Thyroid gland (tissue), 4 donors: ENCODE results near the gene IBSP. TPM values are rescaled to one million over a fixed set of nuclear protein-coding genes. Genes with fewer than 3 reads are reported as not detected.

Experiments
- DNase-seq, 2 donors: peaks; one replicate each; pipeline ENCODE4 v3.0.0-alpha.2; 2019
- H3K27ac ChIP-seq, 3 donors: fragments of 200-600 bp; sonication (generic); 1 replicate in 2 of 3; 2 replicates in 1 of 3; pipeline ENCODE4 v1.5.1; 2016 to 2019; ENCODE audit warnings: mild to moderate bottlenecking in 1 of 3, moderate library complexity in 1 of 3
- H3K27me3 ChIP-seq: fragments of 200-600 bp; sonication (generic); one replicate; pipeline ENCODE4 v1.5.1; 2019
- H3K36me3 ChIP-seq, 2 donors: fragments of 200-600 bp; sonication (generic); one replicate each; pipeline ENCODE4 v1.5.1; 2016 to 2019
- H3K4me1 ChIP-seq, 2 donors: fragments of 200-600 bp; sonication (generic); one replicate each; pipeline ENCODE4 v1.5.1; 2017 to 2019
- H3K4me3 ChIP-seq, 3 donors: fragments of 200-600 bp; sonication (generic); replicated peaks in 1 of 3; 1 replicate in 2 of 3; 2 replicates in 1 of 3; pipeline ENCODE4 v1.5.1; 2016; ENCODE audit warnings: mild to moderate bottlenecking in 1 of 3
- H3K9me3 ChIP-seq: fragments of 200-600 bp; sonication (generic); one replicate; pipeline ENCODE4 v1.5.1; 2017
- POLR2A ChIP-seq, 2 donors: fragments of 450-650 bp; IDR thresholded peaks; one replicate each; pipeline ENCODE4 v1.6.1; 2017; ENCODE audit warnings: antibody characterized with exemption in 2 of 2, mild to moderate bottlenecking in 2 of 2, moderate library complexity in 1 of 2
- WGBS, 2 donors: methylation state at CpG; one replicate each; pipeline ENCODE4 v1.1.5; 2017; 5-methylcytosine and 5-hydroxymethylcytosine counted together
- intact Hi-C: fragments of 100-400 bp; cut with DNase I; formaldehyde crosslinking; loops from one replicate; pipeline ENCODE4 v1.15.1; 2023
- total RNA-seq, 4 donors: library from RNA; depleted of rRNA; stranded (reverse); fragments of >200 nt; gene quantifications; one replicate each; pipeline ENCODE4 v1.2.3, GENCODE V29; 2016
- TF ChIP-seq, protein P1 (sequence below), 6 experiments: fragments of 200-600 bp in 3 of 6; fragments of 450-650 bp in 3 of 6; sonication (generic) in 3 of 6; IDR thresholded peaks; one replicate each; pipeline ENCODE4 v1.5.1; 2016 to 2019; ENCODE audit warnings: antibody characterized with exemption in 6 of 6, mild to moderate bottlenecking in 2 of 6, inconsistent platforms in 1 of 6, moderate library complexity in 1 of 6

IBSP gene
- total RNA-seq, 4 donors from 2014 or later, result not detected

DNA sequence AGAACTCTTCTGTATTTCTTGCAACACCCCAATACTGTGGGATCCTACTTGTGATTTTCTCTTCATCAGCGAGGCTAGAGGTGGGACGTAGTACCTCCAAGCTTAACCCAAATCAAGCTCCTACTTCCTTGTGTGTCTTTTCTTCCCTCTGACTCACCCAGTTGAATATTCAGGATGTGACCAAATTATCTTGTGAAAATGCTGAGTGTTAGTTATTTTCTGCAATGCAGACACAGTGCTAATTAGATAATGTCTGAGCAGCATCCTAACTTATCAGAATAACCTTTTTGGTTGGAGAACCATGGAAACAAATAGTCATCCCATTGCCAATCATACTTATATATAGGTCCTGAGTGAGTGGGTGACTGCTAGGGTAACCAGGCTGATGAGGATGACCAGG lies 35.8 kb downstream of the IBSP start:
- Histone ChIP-seq H3K4me3 (no peak overlapping the region), H3K27ac (no peak overlapping the region), H3K27me3 (no peaks in the 10 kb centered on the region), H3K9me3 (no peaks in the 10 kb centered on the region), H3K36me3 (no peaks in the 10 kb centered on the region), H3K4me1 (no peaks in the 10 kb centered on the region)
- 90 to 91% methylated on average over 2 of the region's 2 CpGs for WGBS, 2 donors
- intact Hi-C loops, result no loop called here
- TF ChIP-seq POLR2A (IDR thresholded peaks at IDR 0.05), result no peak
- TF ChIP-seq, protein P1, sequence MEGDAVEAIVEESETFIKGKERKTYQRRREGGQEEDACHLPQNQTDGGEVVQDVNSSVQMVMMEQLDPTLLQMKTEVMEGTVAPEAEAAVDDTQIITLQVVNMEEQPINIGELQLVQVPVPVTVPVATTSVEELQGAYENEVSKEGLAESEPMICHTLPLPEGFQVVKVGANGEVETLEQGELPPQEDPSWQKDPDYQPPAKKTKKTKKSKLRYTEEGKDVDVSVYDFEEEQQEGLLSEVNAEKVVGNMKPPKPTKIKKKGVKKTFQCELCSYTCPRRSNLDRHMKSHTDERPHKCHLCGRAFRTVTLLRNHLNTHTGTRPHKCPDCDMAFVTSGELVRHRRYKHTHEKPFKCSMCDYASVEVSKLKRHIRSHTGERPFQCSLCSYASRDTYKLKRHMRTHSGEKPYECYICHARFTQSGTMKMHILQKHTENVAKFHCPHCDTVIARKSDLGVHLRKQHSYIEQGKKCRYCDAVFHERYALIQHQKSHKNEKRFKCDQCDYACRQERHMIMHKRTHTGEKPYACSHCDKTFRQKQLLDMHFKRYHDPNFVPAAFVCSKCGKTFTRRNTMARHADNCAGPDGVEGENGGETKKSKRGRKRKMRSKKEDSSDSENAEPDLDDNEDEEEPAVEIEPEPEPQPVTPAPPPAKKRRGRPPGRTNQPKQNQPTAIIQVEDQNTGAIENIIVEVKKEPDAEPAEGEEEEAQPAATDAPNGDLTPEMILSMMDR (IDR thresholded peaks at IDR 0.05), result no peak
- DNase-seq, result no peak

DNA sequence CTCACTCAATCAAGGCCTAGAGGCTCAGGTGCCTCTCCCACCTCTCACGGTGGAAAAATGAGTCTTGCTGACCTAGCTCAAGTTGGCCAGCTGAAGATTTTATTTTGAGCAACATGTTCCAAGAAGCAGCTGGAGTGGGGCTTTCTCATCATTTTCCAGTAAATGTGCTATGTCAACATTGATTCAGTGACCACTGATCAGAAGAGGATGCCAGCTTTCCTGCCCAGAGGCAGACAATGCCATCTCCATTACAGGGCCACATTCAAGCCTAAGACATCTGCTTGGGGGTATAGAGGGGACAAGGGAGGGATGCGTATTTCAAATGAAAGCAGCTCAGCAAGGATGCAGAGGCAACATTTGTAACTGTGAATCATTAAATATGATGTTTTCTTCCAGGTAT lies 36.4 kb downstream of the IBSP start:
- Histone ChIP-seq H3K36me3 (no peaks in the 10 kb centered on the region), H3K27ac (no peak overlapping the region), H3K4me1 (no peaks in the 10 kb centered on the region), H3K27me3 (no peaks in the 10 kb centered on the region), H3K4me3 (no peak overlapping the region), H3K9me3 (no peaks in the 10 kb centered on the region)
- intact Hi-C loops, result no loop called here
- 96 to 100% methylated on average over 1 to 2 of the region's 2 CpGs for WGBS, 2 donors
- no peak for TF ChIP-seq POLR2A (IDR thresholded peaks at IDR 0.05)
- TF ChIP-seq, protein P1 (IDR thresholded peaks at IDR 0.05), result no peak
- DNase-seq, result no peak

DNA sequence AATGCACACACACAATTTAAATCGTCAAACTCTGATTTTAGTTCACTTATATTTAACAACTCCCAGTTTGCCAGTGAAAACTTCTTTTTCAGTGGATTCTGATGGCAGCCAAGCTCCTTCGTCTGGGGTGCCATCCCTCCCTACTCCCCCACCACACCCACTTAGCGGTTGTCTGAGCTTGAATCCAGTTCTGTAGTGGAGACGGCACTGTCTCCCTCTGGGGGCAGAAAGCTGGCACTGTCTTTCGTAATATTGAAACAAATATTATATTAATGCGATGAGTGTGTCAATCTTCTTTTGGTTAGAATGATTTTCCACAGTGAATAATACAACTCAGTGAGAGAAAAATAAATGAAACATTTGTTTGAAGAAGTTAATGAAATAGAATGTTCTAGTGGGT lies 38.9 kb downstream of the IBSP start:
- Histone ChIP-seq H3K27ac (no peak overlapping the region), H3K9me3 (no peaks in the 10 kb centered on the region), H3K4me1 (no peaks in the 10 kb centered on the region), H3K36me3 (no peaks in the 10 kb centered on the region), H3K4me3 (no peak overlapping the region), H3K27me3 (no peaks in the 10 kb centered on the region)
- 75 to 83% methylated on average over 6 of the region's 6 CpGs for WGBS, 2 donors
- intact Hi-C loops, result no loop called here
- no peak for DNase-seq
- no peak for TF ChIP-seq POLR2A (IDR thresholded peaks at IDR 0.05)
- TF ChIP-seq, protein P1 (IDR thresholded peaks at IDR 0.05), result no peak

DNA sequence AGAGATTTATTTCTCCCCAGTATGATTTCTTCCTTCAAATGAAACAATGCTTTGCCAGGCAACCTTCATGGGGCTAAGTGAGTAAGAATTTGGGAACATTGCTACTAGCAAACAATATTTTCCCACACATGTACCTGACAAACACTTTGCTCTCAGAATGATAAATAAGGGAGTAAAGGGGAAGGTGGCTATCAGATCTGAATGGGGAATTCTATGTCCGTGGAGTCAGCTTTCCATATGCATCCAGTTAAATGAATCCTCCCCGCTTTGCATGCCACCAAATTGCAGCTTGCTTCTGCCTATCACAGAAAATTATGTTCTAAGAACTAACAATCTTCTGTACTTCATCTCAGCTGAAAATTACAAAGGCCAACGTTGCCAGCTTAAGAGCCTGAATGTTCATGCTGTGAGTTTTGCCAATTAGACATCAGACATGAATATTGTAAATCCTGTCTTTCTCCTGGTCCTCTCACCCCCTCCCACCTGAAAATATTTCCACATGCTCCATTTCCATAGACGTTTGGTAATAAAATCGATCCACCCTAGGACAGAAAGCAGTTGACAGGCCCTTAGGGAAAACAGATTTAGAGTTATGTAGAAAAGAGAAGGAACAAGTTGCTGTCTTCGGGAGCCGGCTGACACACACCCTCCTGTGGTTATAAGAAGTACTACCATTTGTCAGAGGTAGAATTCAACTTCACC lies 39.7 kb downstream of the IBSP start:
- Histone ChIP-seq H3K27ac (no peak overlapping the region), H3K27me3 (no peaks in the 10 kb centered on the region), H3K9me3 (no peaks in the 10 kb centered on the region), H3K36me3 (no peaks in the 10 kb centered on the region), H3K4me3 (no peak overlapping the region), H3K4me1 (no peaks in the 10 kb centered on the region)
- 30 to 31% methylated on average over 7 of the region's 7 CpGs for WGBS, 2 donors
- peak; percentile 9 to 28 for DNase-seq
- no peak for TF ChIP-seq POLR2A (IDR thresholded peaks at IDR 0.05)
- TF ChIP-seq, protein P1 (IDR thresholded peaks at IDR 0.05), result peak in 5 of 6 experiments; percentile 38 to 76 (median 53)
- intact Hi-C loops, result no loop called here

DNA sequence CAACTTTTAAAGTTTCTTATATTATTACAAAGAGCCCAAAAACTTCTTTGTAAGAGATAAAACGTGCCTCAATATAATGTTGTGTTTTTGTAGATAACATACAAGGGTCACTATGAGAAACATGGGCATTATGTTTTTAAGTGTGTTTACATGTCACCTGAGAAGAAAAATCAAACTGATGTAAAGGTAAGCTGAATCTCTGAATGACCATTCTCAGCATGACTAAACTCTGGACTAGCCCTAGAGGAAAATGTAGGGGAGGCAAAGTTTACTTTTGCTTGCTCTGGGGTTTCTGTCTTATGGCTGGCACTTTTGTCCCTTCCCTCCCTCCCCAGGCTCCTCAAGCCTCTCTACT lies 40.2 kb downstream of the IBSP start:
- WGBS, 2 donors, result 0 to 2% methylated on average over 1 of the region's 1 CpG
- H3K9me3 ChIP-seq, result no peaks in the 10 kb centered on the region
- H3K27ac ChIP-seq, result no peak overlapping the region
- H3K4me3 ChIP-seq, result no peak overlapping the region
- H3K4me1 ChIP-seq, result no peaks in the 10 kb centered on the region
- no peaks in the 10 kb centered on the region for H3K27me3 ChIP-seq
- TF ChIP-seq, protein P1 (IDR thresholded peaks at IDR 0.05), result no peak
- no peak for DNase-seq
- intact Hi-C loops, result no loop called here
- no peaks in the 10 kb centered on the region for H3K36me3 ChIP-seq
